ENCODE data around the gene SAG.

The SAG gene

DNA sequence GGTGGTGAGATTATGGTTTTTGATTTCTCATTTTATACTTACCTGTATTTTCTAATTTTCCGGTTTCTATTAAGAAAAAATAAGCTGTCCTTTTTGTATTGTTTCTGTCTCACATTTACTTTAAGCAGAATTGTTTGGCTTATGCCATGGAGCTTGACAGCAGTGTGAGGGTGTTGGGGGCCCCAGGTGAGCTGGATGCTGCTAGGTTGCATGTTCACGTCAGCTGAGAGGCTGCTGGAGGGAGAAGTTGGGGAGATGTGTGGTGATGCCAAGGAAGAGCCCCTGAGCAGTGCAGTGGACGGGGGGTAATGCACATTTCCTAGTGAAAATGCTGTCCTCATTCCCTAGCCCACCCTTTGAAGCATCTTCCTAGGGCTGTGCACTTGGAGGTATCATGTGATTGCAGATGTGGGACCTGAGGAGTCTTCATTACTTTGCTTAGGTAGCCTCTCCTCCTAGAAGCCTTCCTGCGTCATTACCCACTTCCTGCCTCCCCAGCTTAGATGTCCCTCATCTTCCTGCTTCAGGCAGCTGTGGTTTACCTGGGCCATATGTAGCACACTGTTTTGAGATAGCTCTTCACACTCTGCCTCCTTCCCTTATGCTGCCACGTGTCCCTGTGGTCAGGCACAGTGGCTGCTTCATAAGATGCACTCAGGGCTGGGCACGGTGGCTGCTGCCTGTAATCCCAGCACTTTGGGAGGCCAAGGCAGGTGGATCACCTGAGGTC, 39.9 kb upstream of the SAG start:
- Histone ChIP-seq H3K27me3 (ENCODE audit: insufficient read depth, low read length) (no peaks in the 10 kb centered on the region), H3K4me1 (ENCODE audit: control insufficient read depth, insufficient read depth, low read length, unreplicated experiment) (no peaks in the 10 kb centered on the region), H3K4me3 (ENCODE audit: low read depth, low read length) (no peak overlapping the region), H3K27ac (ENCODE audit: low read depth, low read length) (no peak overlapping the region), H2AFZ (ENCODE audit: low read length, unreplicated experiment) (no peak overlapping the region), H3K79me2 (ENCODE audit: control insufficient read depth, insufficient read depth, low read length, unreplicated experiment) (no peaks in the 10 kb centered on the region), H3K36me3 (ENCODE audit: insufficient read depth, low read length) (peaks cover 24% of the 10 kb centered on the region)

DNA sequence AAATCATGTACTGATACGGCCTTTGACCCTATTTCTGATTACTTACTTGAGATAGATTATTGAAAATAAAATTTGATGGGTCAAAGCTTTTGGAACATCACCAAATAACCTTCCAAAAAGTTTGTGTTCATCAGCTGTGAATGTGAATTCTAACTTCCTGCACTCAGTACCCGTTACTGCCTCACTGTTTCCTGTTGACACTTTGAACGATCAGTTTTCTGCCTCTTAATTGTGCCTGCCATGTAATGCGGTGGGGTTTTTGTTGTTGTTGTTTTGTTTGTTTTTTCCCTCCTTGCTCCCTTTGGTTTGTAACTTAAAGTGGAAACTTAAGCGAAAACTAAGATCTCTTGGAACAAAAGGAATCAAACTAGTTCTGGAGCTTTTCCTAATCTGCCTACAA, 37.2 kb upstream of the SAG start:
- no peak overlapping the region for H2AFZ ChIP-seq (ENCODE audit: low read length, unreplicated experiment)
- no peak overlapping the region for H3K4me3 ChIP-seq (ENCODE audit: low read depth, low read length)
- peaks cover 25% of the 10 kb centered on the region for H3K36me3 ChIP-seq (ENCODE audit: insufficient read depth, low read length)

GRCh38 chr2:233270951-233271350, 36.7 kb upstream of the SAG start:
- no peak overlapping the region for H2AFZ ChIP-seq (ENCODE audit: low read length, unreplicated experiment)
- H3K36me3 ChIP-seq (ENCODE audit: insufficient read depth, low read length) = peaks cover 25% of the 10 kb centered on the region
- H3K4me3 ChIP-seq (ENCODE audit: low read depth, low read length) = no peak overlapping the region
- no peaks in the 10 kb centered on the region for H3K4me1 ChIP-seq (ENCODE audit: control insufficient read depth, insufficient read depth, low read length, unreplicated experiment)
- no peak overlapping the region for H3K27ac ChIP-seq (ENCODE audit: low read depth, low read length)
- no peaks in the 10 kb centered on the region for H3K79me2 ChIP-seq (ENCODE audit: control insufficient read depth, insufficient read depth, low read length, unreplicated experiment)
- H3K27me3 ChIP-seq (ENCODE audit: insufficient read depth, low read length) = no peaks in the 10 kb centered on the region

More for the DNA sequence above, 37.2 kb upstream of the SAG start:
- H3K4me1 ChIP-seq (ENCODE audit: control insufficient read depth, insufficient read depth, low read length, unreplicated experiment) = no peaks in the 10 kb centered on the region
- H3K79me2 ChIP-seq (ENCODE audit: control insufficient read depth, insufficient read depth, low read length, unreplicated experiment) = no peaks in the 10 kb centered on the region
- H3K27ac ChIP-seq (ENCODE audit: low read depth, low read length) = no peak overlapping the region
- H3K27me3 ChIP-seq (ENCODE audit: insufficient read depth, low read length) = no peaks in the 10 kb centered on the region

GRCh38 chr2:233271693-233272092, 35.9 kb upstream of the SAG start:
- H3K27ac ChIP-seq (ENCODE audit: low read depth, low read length) = no peak overlapping the region
- H3K79me2 ChIP-seq (ENCODE audit: control insufficient read depth, insufficient read depth, low read length, unreplicated experiment) = no peaks in the 10 kb centered on the region
- no peaks in the 10 kb centered on the region for H3K27me3 ChIP-seq (ENCODE audit: insufficient read depth, low read length)
- H3K4me3 ChIP-seq (ENCODE audit: low read depth, low read length) = no peak overlapping the region
- no peak overlapping the region for H2AFZ ChIP-seq (ENCODE audit: low read length, unreplicated experiment)
- H3K4me1 ChIP-seq (ENCODE audit: control insufficient read depth, insufficient read depth, low read length, unreplicated experiment) = no peaks in the 10 kb centered on the region
- peaks cover 25% of the 10 kb centered on the region for H3K36me3 ChIP-seq (ENCODE audit: insufficient read depth, low read length)

DNA sequence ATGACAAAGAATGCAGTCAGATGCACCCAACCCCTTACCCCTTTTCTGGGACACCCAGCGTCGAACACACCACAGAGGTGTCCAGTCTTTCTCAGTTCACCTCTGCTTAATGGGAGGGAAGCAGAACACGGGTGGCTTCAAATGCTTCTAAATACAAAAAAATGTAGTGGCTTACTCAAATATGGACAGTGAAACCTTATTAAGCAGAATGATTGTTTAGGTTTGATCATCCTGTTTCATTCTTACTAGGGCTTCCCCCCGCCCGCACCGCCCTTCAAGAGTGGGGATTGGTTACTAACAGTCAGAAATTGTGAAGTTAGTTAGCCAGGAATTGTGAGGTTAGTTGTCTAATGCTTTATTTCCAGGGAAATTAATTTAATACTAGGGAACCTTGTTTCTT, 34.5 kb upstream of the SAG start:
- H3K4me3 ChIP-seq (ENCODE audit: low read depth, low read length) = no peak overlapping the region
- H3K4me1 ChIP-seq (ENCODE audit: control insufficient read depth, insufficient read depth, low read length, unreplicated experiment) = no peaks in the 10 kb centered on the region
- no peak overlapping the region for H3K27ac ChIP-seq (ENCODE audit: low read depth, low read length)
- H3K27me3 ChIP-seq (ENCODE audit: insufficient read depth, low read length) = no peaks in the 10 kb centered on the region
- no peak overlapping the region for H2AFZ ChIP-seq (ENCODE audit: low read length, unreplicated experiment)
- no peaks in the 10 kb centered on the region for H3K79me2 ChIP-seq (ENCODE audit: control insufficient read depth, insufficient read depth, low read length, unreplicated experiment)
- H3K36me3 ChIP-seq (ENCODE audit: insufficient read depth, low read length) = peaks cover 30% of the 10 kb centered on the region

GRCh38 chr2:233275223-233275622, 32.4 kb upstream of the SAG start:
- no peaks in the 10 kb centered on the region for H3K4me1 ChIP-seq (ENCODE audit: control insufficient read depth, insufficient read depth, low read length, unreplicated experiment)
- H3K27ac ChIP-seq (ENCODE audit: low read depth, low read length) = no peak overlapping the region
- H3K27me3 ChIP-seq (ENCODE audit: insufficient read depth, low read length) = no peaks in the 10 kb centered on the region
- H3K79me2 ChIP-seq (ENCODE audit: control insufficient read depth, insufficient read depth, low read length, unreplicated experiment) = no peaks in the 10 kb centered on the region
- H3K4me3 ChIP-seq (ENCODE audit: low read depth, low read length) = no peak overlapping the region
- H3K36me3 ChIP-seq (ENCODE audit: insufficient read depth, low read length) = peaks cover 28% of the 10 kb centered on the region
- no peak overlapping the region for H2AFZ ChIP-seq (ENCODE audit: low read length, unreplicated experiment)

GRCh38 chr2:233278921-233279320, 28.7 kb upstream of the SAG start:
- Histone ChIP-seq H3K79me2 (ENCODE audit: control insufficient read depth, insufficient read depth, low read length, unreplicated experiment) (no peaks in the 10 kb centered on the region), H3K4me3 (ENCODE audit: low read depth, low read length) (no peak overlapping the region), H2AFZ (ENCODE audit: low read length, unreplicated experiment) (no peak overlapping the region), H3K27me3 (ENCODE audit: insufficient read depth, low read length) (no peaks in the 10 kb centered on the region), H3K4me1 (ENCODE audit: control insufficient read depth, insufficient read depth, low read length, unreplicated experiment) (no peaks in the 10 kb centered on the region), H3K27ac (ENCODE audit: low read depth, low read length) (no peak overlapping the region), H3K36me3 (ENCODE audit: insufficient read depth, low read length) (peaks cover 39% of the 10 kb centered on the region)

GRCh38 chr2:233280114-233280693, 27.4 kb upstream of the SAG start:
- H3K79me2 ChIP-seq (ENCODE audit: control insufficient read depth, insufficient read depth, low read length, unreplicated experiment) = no peaks in the 10 kb centered on the region
- H3K4me1 ChIP-seq (ENCODE audit: control insufficient read depth, insufficient read depth, low read length, unreplicated experiment) = no peaks in the 10 kb centered on the region
- no peak overlapping the region for H2AFZ ChIP-seq (ENCODE audit: low read length, unreplicated experiment)
- H3K27ac ChIP-seq (ENCODE audit: low read depth, low read length) = no peak overlapping the region
- no peaks in the 10 kb centered on the region for H3K27me3 ChIP-seq (ENCODE audit: insufficient read depth, low read length)
- peaks cover 39% of the 10 kb centered on the region for H3K36me3 ChIP-seq (ENCODE audit: insufficient read depth, low read length)
- no peak overlapping the region for H3K4me3 ChIP-seq (ENCODE audit: low read depth, low read length)

GRCh38 chr2:233281553-233281952, 26.1 kb upstream of the SAG start:
- H3K4me1 ChIP-seq (ENCODE audit: control insufficient read depth, insufficient read depth, low read length, unreplicated experiment) = no peaks in the 10 kb centered on the region
- no peak overlapping the region for H3K4me3 ChIP-seq (ENCODE audit: low read depth, low read length)
- no peak overlapping the region for H3K27ac ChIP-seq (ENCODE audit: low read depth, low read length)
- H3K36me3 ChIP-seq (ENCODE audit: insufficient read depth, low read length) = peaks cover 39% of the 10 kb centered on the region
- no peak overlapping the region for H2AFZ ChIP-seq (ENCODE audit: low read length, unreplicated experiment)
- H3K27me3 ChIP-seq (ENCODE audit: insufficient read depth, low read length) = no peaks in the 10 kb centered on the region
- no peaks in the 10 kb centered on the region for H3K79me2 ChIP-seq (ENCODE audit: control insufficient read depth, insufficient read depth, low read length, unreplicated experiment)

- no peaks in the 10 kb centered on the region for H3K79me2 ChIP-seq (ENCODE audit: control insufficient read depth, insufficient read depth, low read length, unreplicated experiment)
- H3K27ac ChIP-seq (ENCODE audit: low read depth, low read length) = no peak overlapping the region
- H3K4me3 ChIP-seq (ENCODE audit: low read depth, low read length) = no peak overlapping the region
Measured at GRCh38 chr2:233281992-233282603, 25.5 kb upstream of the SAG start.

GRCh38 chr2:233285921-233286320, 21.7 kb upstream of the SAG start:
- Histone ChIP-seq H3K36me3 (ENCODE audit: insufficient read depth, low read length) (peaks cover 33% of the 10 kb centered on the region), H3K4me3 (ENCODE audit: low read depth, low read length) (no peak overlapping the region), H3K27ac (ENCODE audit: low read depth, low read length) (no peak overlapping the region), H3K79me2 (ENCODE audit: control insufficient read depth, insufficient read depth, low read length, unreplicated experiment) (peaks cover 3% of the 10 kb centered on the region), H2AFZ (ENCODE audit: low read length, unreplicated experiment) (no peak overlapping the region), H3K27me3 (ENCODE audit: insufficient read depth, low read length) (no peaks in the 10 kb centered on the region), H3K4me1 (ENCODE audit: control insufficient read depth, insufficient read depth, low read length, unreplicated experiment) (peaks cover 7% of the 10 kb centered on the region)

More at GRCh38 chr2:233281992-233282603, 25.5 kb upstream of the SAG start:
- H3K36me3 ChIP-seq (ENCODE audit: insufficient read depth, low read length) = peaks cover 39% of the 10 kb centered on the region
- H2AFZ ChIP-seq (ENCODE audit: low read length, unreplicated experiment) = no peak overlapping the region
- no peaks in the 10 kb centered on the region for H3K27me3 ChIP-seq (ENCODE audit: insufficient read depth, low read length)
- H3K4me1 ChIP-seq (ENCODE audit: control insufficient read depth, insufficient read depth, low read length, unreplicated experiment) = no peaks in the 10 kb centered on the region

Data from ACC112 (cell line).